ENCODE data around the gene IMPA2. TPM values are rescaled to one million over a fixed set of nuclear protein-coding genes. Genes with fewer than 3 reads are reported as not detected.

The IMPA2 gene
- polyA plus RNA-seq, 1 donor (not counting 4 experiments of a cell fraction or from before 2014, with no cell fraction given), result 17.6 TPM

DNA sequence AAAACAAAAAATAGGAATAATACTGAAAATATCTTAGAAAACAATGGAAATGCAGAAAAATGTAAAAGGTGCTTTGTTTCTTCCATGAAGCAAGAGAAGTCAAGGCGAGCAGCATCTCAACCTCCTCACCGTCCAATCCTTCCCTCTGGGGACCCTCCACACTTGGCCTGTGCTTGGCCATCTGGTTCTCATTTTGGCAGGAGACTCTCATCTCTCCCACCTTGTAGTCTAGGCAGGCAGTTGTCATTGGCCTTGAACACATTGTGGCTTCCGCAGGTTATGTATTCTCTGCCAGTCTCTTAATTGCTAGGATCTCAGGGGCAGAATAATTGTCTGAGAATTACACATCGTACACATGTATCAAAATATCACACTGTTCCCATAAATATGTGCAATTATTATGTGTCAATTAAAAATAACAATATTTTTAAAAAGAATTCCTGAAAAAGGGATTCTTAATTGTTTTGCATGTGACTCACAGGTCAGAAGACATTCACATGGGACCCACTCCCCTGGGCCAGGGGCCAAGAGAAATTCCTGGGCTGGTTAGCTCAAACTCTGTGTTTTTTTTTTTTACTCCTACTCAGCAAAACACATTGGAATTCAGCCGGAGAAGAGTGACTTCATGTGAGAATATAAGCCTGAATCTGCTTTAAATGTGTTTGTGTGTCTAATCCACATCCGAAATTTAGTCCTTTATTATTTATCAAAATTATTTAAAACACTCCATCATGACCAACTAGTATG is 98.4 kb downstream of the IMPA2 start:
- Histone ChIP-seq H3K9ac (ENCODE audit: control insufficient read depth, extremely low read depth, insufficient read depth, low read length) (no peak overlapping the region), H3K9me3 (ENCODE audit: control insufficient read depth, low read depth, low read length) (no peaks in the 10 kb centered on the region), H3K4me2 (ENCODE audit: control insufficient read depth, extremely low read depth, insufficient read depth, low read depth, low read length) (no peak overlapping the region), H3K9me1 (ENCODE audit: control insufficient read depth, extremely low read depth, insufficient read depth, low read length) (no peaks in the 10 kb centered on the region), H3K27me3 (ENCODE audit: control insufficient read depth, extremely low read depth, insufficient read depth, low read length) (no peaks in the 10 kb centered on the region), H3K27ac (ENCODE audit: control insufficient read depth, insufficient read depth, low read length) (no peak overlapping the region), H2AFZ (ENCODE audit: control insufficient read depth, low read length) (no peak overlapping the region), H4K20me1 (ENCODE audit: control insufficient read depth, extremely low read depth, insufficient read depth, low read length) (no peaks in the 10 kb centered on the region), H3K4me3 (ENCODE audit: control insufficient read depth in 2 of 3, extremely low read depth in 1 of 3, insufficient read depth in 2 of 3, low read depth in 1 of 3, low read length in 3 of 3) (no peak overlapping the region), H3K4me1 (ENCODE audit: control insufficient read depth, extremely low read depth, insufficient read depth, low read length) (no peaks in the 10 kb centered on the region), H3K79me2 (ENCODE audit: control insufficient read depth, insufficient read depth, low read length) (no peaks in the 10 kb centered on the region), H3K36me3 (ENCODE audit: control insufficient read depth in 2 of 2, extremely low read depth in 1 of 2, insufficient read depth in 2 of 2, low read length in 2 of 2) (no peaks in the 10 kb centered on the region)
- TF ChIP-seq, protein P1, sequence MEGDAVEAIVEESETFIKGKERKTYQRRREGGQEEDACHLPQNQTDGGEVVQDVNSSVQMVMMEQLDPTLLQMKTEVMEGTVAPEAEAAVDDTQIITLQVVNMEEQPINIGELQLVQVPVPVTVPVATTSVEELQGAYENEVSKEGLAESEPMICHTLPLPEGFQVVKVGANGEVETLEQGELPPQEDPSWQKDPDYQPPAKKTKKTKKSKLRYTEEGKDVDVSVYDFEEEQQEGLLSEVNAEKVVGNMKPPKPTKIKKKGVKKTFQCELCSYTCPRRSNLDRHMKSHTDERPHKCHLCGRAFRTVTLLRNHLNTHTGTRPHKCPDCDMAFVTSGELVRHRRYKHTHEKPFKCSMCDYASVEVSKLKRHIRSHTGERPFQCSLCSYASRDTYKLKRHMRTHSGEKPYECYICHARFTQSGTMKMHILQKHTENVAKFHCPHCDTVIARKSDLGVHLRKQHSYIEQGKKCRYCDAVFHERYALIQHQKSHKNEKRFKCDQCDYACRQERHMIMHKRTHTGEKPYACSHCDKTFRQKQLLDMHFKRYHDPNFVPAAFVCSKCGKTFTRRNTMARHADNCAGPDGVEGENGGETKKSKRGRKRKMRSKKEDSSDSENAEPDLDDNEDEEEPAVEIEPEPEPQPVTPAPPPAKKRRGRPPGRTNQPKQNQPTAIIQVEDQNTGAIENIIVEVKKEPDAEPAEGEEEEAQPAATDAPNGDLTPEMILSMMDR (optimal IDR thresholded peaks at IDR 0.05 in 1 of 3, IDR thresholded peaks at IDR 0.05 in 1 of 3, conservative IDR thresholded peaks at IDR 0.05 in 1 of 3; ENCODE audit: extremely low read depth in 1 of 3, insufficient read depth in 2 of 3, low read length in 3 of 3), result no peak
- TF ChIP-seq EZH2 (IDR thresholded peaks at IDR 0.05; ENCODE audit: low read length), result no peak
- DNase-seq (ENCODE audit: low read depth, low spot score) (no peak), FAIRE-seq (no peak)
- dilution Hi-C loops (cut with MboI; ENCODE audit: extremely low pct_ligation_motif_present, low sequenced_read_pairs), result no loop called here

Small RNAs within 50 kb of the gene (small RNA-seq; reads per million reads assigned to genes)
- 0 reads per million in 3 experiments for gene AP001542.1 (ENCODE audit: insufficient read length in 3 of 3, low read depth in 3 of 3, low replicate concordance in 1 of 3)

Other genes starting within 250 kb of the IMPA2 start
- 30.7 to 54.7 TPM (median 51.4 TPM) in 3 replicates for gene CHMP1B, start 130.1 kb upstream of the IMPA2 start, polyA plus RNA-seq
- gene MPPE1, start 73.2 kb upstream of the IMPA2 start, polyA plus RNA-seq, result 14.4 to 25.0 TPM (median 21.0 TPM) in 3 replicates
- not detected in 3 replicates for gene ANKRD62, start 112.3 kb downstream of the IMPA2 start, polyA plus RNA-seq

Data from keratinocyte (primary cell).